ENCODE measurements around the gene ATP8A1.

- no peak for TF ChIP-seq POLR2A (IDR thresholded peaks at IDR 0.05; ENCODE audit: low read depth, low read length)
- no peak for TF ChIP-seq TAF1 (IDR thresholded peaks at IDR 0.05; ENCODE audit: low read depth, low read length)
Measured at GRCh38 chr4:42480281-42480680, 176.6 kb downstream of the ATP8A1 start.
